Ramos (cell line): ENCODE measurements around the gene PDLIM5.
"Not testable (repeated sequence)": the region's sequence is repeated elsewhere in the genome, so short reads cannot be mapped to it uniquely, and the experiment has no call there.

Experiments
- in situ Hi-C: fragments of 300-500 bp; cut with MboI; formaldehyde crosslinking; loops from one replicate; pipeline ENCODE4 v1.14.3; 2022; ENCODE audit warnings: low sequenced_read_pairs; ENCODE audit not compliant: unreplicated experiment

The PDLIM5 gene

DNA sequence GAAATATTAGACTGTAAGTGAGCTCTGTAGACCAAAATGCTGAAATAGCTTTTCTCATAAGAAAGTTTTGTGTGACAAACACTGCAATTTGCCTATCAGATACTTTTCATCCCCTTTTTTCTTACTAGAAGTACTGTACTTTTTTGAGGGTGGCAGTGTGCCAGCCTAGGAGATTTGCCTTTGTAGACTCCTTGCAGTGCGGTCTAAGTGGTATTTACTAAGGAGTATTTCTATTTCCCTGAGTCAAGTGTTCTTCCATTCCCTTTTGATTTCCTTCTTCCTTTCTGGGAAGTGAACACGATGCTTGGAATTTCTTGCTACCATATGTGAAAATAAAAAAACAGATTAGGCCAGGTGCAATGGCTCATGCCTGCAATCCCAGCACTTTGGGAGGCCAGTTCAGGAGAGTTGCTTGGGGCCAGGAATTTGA is 34.6 kb downstream of the PDLIM5 start:
- in situ Hi-C loops, result no loop called here

DNA sequence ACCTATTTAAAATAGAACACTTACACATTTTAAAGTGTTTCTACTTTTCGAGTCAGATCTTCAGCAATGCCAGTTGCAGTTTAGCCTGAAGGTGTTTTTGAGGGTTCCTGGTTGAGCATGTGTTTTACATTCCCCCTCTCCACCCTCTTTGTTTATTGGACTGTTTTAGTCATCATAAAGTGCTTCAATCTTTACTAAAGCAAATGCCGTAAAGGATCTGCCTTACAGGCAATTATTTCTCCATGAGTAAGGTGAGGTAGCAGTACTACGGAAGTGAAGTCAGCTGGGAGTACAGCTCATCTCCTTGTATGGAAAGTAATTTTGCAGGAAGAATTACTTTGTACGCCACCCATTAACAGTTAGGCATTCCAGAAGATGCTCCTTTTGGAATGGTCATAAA is 36.9 kb downstream of the PDLIM5 start:
- in situ Hi-C loops, result no loop called here

GRCh38 chr4:94489098-94489497 is 37.4 kb downstream of the PDLIM5 start:
- in situ Hi-C loops, result no loop called here

DNA sequence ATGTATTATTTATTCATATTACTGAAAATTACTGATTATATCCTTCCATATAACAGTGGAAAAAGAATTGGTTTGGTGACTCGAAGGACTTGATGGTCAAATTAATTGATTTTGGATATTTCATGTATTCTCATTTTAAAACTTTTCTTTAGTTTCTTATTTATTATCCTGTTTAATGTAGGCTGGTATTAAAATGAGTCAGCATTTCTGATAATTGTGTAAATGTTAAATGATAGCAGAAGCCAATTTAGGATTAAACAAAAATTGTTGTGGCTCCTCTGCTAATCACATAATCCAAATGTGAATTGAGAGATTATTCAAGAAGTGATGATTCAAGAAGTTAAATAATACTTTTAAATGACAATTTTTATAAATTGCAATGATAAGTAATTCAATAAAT is 38.7 kb downstream of the PDLIM5 start:
- in situ Hi-C loops, result no loop called here

- in situ Hi-C loops, result no loop called here
Measured at GRCh38 chr4:94491322-94491721, 39.6 kb downstream of the PDLIM5 start.

DNA sequence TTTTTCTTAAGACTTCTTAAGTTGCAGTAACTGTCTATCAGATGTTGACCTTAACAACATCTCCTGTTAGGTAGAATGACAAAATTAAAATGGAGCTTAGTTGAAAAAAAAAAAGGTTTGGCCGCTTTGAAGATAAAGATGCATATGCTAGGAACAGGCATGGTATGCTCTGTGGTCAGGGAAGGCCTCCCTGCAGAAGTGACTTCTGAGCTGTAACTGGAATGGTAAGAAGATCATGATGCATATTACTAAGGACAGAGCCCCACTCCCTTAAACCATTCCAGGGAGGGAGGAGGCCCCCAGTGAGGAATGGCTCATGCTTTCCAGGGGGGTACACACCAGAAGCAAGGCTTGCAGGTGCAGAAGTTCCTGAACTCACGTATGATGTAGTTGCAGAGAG is 43.7 kb downstream of the PDLIM5 start:
- in situ Hi-C loops, result no loop called here

DNA sequence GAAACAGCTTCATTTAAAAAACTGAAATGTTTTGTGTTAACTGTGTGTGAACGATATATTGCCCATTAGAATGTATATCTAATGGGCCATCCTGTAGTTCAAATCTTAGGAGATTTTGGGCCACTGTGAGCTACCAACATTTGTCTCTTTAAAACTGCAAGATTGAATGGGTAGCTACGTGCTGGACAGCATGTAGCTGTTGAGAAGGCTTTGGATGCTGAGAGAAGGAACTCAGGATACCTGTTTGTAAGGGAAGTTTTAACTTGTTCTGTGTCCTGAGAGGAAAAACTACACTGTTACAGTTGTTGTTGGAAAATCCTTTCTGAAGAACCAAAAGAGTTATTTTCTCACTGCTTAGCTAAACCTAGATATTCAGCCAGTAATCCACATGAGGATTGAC is 45.9 kb downstream of the PDLIM5 start:
- in situ Hi-C loops, result no loop called here

DNA sequence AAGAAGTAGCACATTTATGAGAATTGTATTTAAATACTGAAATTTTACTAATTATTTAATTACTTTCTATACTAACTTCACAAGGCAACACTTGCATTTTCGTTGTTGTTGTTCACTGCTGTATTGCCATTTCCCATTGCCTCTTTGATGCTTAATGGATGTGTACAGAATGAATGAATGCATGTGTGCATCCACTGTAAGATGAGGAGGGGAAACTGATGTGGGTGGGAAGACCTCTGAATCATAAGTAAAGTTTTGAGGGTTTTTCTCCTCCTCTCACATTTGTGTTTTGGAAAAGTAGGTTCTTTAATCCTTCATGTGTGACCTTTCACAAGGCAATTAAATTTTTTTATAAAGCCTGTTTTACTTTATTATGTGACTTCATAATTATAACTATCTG is 46.8 kb downstream of the PDLIM5 start:
- in situ Hi-C loops, result no loop called here

DNA sequence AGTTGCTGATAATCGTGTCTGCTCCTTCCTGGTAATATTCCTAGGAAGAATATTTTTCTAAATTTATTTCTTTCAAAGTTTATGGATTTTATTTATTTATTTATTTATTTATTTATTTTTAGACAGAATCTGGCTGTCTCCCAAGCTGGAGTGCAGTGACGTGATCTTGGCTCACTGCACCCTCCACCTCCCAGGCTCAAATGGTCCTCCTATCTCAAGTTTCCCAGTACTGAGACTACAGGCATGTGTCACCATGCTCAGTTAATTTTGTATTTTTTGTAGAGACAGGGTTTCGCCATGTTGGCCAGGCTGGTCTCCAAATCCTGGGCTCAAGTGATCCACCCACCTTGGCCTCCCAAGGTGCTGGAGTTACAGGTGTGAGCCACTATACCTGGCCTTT is 48.9 kb downstream of the PDLIM5 start:
- in situ Hi-C loops, result no loop called here

DNA sequence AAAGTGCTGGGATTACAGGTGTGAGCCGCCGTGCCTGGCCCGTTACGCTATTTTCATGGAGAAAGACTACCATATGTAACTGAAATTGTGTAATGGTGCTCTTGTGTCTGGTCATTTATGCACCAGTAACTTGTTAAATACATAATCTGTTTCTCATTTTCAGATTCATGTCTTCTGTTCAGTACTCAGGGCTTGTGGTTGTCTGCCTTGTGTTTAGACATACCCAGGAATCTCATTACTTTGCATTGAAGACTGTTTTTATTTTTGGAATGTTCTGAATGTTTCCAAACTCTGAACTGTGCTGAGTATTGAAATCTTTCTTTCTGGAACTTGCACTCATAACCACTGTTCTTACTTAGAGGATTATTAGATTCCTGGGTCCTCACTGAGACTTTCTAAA is 52.8 kb downstream of the PDLIM5 start:
- in situ Hi-C loops, result no loop called here

GRCh38 chr4:94506822-94507221 is 55.1 kb downstream of the PDLIM5 start:
- in situ Hi-C loops, result no loop called here

DNA sequence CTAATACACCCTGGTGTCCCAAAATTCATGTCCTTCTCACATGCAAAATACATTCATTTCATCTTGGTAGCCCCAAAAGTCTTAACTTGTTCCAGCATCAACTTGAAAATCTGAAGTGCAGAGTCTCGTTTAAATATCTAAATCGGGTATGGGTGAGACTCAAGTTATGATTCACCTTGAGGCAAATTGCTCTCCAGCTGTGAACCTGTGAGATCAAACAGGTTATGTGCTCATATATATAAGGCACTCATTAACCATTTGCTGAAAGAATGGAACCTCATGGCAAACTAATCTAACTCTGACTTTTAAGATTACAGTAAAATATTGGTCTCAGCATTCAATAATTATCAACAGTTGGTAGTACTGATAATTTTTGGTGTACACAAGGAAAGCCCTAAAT is 55.5 kb downstream of the PDLIM5 start:
- in situ Hi-C loops, result no loop called here

GRCh38 chr4:94507708-94508107 is 56.0 kb downstream of the PDLIM5 start:
- in situ Hi-C loops, result no loop called here

DNA sequence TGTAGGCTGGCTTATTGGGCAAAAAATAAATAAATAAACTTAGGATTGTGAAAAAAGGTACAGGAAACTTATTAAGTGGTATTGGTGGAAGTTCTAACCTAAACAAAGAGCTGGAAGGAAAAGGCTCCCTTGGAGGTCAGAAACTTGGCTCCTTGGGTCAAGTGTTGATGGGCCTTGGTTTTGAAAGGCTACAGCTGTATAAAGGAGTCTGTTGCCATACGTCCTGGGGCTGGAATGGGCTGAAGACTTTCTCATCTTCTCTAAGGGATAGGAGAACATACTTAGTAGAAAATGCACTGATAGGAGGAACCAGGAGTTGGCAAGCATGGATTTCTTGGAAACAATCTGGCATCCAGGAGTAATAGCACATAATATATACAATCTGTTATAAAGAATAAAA is 56.6 kb downstream of the PDLIM5 start:
- in situ Hi-C loops, result no loop called here

DNA sequence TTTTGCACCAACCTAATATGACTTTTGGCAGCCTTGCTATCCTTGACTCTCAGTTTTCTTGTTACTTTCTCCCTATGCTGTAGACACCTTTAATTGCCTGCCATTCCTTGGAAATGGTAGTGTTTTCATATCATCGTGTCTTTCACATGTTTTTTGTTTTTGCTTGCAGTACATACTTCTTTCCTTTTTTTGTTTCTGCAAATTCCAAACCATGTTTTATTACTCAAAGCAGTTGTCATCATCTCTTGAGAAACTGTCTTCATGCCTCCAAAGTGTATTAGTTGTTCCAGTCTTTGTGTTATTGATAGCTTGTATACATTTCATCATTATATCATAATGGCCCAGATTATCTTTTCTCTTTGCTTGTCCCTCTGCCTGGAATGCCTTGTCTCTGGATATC is 57.1 kb downstream of the PDLIM5 start:
- in situ Hi-C loops, result no loop called here

- in situ Hi-C loops, result no loop called here
Measured at GRCh38 chr4:94511591-94511990, 59.8 kb downstream of the PDLIM5 start.

- in situ Hi-C loops, result not testable (repeated sequence)
Measured at GRCh38 chr4:94513532-94513931, 61.8 kb downstream of the PDLIM5 start.

GRCh38 chr4:94515365-94515764 is 63.6 kb downstream of the PDLIM5 start:
- in situ Hi-C loops, result no loop called here

- in situ Hi-C loops, result no loop called here
Measured at GRCh38 chr4:94516067-94516466, 64.3 kb downstream of the PDLIM5 start.

DNA sequence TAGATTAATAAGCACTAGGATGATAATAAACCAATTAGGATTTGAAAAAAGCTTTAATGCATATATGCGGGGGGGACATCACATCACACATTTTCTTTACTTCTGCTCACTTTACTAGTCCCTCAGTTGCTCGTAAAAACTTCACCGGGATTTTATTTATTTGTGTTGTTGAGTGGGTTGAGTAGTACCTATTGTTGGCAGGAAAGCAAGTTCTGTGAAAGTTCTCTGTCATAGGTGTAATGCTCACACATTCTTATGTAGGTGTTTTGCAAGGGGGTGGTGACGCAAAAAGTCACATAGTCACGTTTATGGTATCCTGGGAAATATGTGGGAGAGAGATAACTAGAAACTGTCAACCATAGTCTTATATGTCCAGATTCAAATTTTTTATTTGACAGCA is 65.3 kb downstream of the PDLIM5 start:
- in situ Hi-C loops, result no loop called here

GRCh38 chr4:94517492-94517891 is 65.8 kb downstream of the PDLIM5 start:
- in situ Hi-C loops, result no loop called here

DNA sequence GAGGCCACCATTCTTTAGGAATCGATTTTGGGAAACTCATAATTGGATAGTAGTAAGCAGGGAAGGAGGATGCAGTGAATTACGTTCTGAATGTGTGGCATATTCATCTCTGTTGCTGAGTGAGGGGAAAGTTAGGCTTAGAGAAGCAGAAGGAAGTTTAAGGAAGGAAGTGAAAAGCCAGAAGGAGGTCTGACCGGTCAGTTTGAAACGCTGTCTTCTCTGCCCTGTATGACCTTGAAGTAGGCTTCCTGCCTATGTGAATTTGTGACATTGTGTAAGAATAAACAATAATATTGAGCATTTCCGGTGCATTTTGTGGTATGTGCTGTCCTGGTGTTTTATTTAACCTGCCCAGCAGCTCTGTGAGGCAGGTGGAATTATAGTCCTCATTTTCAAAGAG is 67.3 kb downstream of the PDLIM5 start:
- in situ Hi-C loops, result no loop called here
